ENCODE results near the gene BRDT.
"Not testable (repeated sequence)": the region's sequence is repeated elsewhere in the genome, so short reads cannot be mapped to it uniquely, and the experiment has no call there.

The BRDT gene

GRCh38 chr1:91997607-91998195 lies 48.5 kb downstream of the BRDT start:
- peak; percentile 43 for DNase-seq

GRCh38 chr1:92004129-92004528 lies 54.9 kb downstream of the BRDT start:
- DNase-seq = no peak

DNA sequence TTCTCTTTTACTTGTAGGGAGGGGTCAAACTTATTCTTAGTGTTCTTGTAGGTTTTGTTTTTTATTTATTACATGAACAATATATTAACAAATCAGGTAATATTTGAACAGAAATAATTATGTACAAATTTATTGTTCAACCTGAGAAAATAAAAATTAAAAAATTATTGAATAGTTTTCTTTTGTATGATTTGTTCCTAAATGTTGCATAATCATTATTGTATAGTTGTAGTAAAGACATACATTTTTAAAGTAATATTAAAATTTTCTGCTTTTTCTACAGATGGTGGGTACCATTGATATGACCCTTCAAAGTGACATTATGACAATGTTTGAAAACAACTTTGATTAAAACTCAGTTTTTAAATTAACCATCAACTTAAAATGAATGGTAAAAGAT lies 64.7 kb downstream of the BRDT start:
- DNase-seq = no peak

GRCh38 chr1:92016720-92017316 lies 67.6 kb downstream of the BRDT start:
- no peak for DNase-seq

DNA sequence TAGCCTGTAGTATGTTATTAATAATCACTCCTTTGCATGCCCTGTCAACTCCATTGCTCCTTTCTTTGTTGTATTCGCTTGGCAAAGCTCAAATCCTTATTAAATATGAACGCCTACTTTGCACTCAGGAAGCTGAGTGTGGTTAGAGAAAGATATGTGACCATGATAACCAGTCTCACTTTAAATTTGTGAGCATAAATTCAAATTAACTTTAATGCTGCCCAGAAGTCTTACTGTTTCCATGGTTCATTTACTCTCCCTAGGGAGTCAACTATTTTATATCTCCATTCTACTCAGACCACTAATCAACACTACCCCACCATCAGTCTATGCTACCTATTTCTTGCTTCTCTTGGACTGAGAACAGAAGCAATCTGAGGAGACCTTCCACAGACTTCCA lies 68.5 kb downstream of the BRDT start:
- DNase-seq = no peak

GRCh38 chr1:92026042-92026441 lies 76.8 kb downstream of the BRDT start:
- DNase-seq = not testable (repeated sequence)

GRCh38 chr1:92026806-92027205 lies 77.6 kb downstream of the BRDT start:
- DNase-seq = no peak

DNA sequence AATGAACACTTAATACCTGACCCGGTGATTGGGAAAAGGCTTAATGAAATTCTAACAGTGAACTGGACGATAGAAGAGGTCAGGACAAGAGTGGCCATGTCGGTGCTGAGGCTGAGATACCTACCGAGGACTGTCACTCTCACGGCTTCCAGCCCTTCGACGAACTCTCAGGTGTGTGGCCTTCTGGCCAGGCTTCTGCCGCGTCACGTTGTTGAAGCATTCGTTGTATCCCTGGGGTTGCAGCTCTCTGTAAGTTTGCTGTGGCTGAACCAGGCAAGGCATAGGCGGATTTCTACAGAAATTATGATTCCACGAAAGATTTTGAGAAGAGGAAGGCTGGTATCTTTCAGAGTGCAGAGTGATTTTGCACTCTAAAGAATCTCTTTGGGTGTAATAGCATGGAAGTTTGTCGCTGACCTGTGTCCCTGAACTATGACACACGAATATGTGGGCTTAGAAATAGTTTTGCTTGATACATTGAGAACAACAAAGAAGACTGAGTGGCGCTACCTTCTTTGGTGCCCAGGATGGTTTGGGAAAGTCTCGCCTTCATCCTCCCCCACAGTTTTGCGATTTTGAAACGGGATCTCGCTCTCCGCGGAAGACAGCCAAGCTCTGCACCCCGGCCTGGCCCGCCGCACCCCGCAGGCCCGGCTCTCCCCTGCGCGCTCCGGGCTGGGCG lies 80.2 kb downstream of the BRDT start:
- DNase-seq = no peak

DNA sequence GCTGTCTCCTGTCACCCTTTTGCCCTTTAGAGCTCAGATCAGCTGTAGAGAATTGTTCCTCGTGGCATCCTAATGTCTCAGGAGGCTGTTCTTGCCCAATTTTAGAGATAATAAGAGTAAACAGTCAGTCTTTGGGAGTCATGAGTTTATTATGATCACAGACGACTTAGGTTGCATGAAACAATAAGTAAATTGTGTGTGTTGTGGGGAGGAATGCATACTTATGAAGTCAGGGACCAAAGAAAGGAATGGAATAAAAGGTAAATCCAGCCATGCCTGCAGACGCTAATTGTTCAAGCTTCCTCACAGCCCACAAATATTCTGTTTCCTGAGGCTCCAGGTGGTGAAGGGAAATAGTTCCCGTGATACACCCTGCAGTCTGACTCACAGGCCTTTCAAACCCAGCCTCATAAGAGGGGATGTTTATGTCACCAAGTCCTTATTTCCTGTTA lies 81.5 kb downstream of the BRDT start:
- no peak for DNase-seq

DNA sequence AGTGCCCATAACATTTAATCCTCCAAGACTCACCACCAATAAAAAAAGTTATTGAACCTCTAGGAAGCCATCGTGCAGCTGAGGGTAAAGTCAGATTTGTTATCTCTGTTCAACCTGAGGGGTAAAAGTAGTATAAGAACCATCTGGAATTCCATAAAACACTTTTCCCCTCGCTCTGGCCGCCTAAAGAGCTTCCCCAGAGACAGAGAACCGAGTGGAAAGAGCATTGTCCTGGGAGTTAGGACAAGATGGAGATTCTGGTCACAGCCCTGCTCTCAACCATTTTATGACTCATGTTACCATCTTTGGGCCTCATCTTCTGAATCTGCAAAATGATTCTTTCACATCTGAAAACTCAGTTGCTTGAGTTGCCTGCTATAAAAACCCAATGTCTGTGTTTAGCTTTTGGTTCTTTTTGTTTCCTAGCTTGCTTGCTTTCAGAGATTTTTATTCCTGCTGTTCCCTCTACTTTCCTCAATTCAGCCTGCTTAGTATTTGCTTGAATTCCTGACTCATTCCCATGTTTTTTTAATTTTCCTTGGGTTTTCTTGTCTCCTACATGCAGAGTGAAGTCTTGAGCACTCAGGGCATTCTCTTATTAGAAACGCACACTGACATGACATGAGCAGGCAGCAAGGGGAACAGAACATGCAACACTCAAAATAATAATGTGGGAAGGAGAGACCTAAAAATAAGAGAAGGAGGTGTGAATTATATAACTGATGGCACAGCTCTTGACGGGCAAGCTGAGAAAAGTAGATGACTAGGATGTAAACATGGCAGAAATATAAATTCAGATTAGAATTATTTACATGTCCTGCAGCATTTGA lies 82.3 kb downstream of the BRDT start:
- no peak for DNase-seq

DNA sequence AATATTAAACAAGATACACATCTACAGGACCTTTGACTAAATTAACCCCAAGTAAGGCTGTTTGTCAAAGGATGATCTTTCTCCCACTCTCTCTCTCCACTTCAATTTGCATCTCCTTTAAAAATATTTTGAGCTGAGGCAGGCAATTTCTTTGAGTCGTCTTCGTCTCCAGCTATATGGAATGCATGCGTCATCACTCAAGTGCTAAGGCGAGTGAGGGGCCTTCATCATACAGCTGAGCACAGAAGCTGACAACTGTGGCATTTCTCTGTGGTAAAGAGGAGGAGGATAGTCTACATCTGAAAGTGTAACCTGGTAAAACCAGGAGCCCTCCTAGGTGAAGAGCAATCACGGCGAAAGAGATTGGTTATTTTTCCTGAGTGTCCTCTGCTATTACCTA lies 88.2 kb downstream of the BRDT start:
- DNase-seq = no peak

DNA sequence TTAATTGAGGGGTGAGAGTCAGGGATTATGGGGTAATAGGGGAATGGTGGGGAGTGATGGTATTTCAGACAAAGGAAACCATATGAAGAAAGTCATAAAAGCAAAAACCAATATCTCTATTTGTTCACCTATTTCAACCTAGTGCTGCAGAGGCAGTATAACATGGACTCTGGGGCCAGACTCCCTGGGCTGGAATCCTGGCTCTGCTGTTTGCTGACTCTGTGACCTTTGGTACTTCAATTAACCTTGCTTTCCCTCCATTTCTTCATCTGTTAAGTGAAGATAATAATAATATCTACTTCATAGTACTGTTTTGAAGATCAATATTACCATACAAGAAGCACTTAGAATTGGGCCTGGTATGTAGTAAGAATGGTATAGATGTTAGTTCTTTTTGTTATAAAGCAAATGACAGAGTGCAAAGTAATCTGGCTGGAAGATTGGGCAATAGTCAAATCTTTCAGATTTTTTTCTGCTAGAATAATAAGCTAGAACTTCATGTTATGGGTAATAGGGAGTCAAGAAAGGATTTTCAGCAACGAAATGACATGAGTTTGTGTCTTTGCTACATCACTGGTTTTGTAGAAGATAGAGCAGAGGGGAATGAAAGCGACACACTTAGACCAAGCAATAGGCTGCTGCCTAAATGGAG lies 89.6 kb downstream of the BRDT start:
- DNase-seq = no peak

DNA sequence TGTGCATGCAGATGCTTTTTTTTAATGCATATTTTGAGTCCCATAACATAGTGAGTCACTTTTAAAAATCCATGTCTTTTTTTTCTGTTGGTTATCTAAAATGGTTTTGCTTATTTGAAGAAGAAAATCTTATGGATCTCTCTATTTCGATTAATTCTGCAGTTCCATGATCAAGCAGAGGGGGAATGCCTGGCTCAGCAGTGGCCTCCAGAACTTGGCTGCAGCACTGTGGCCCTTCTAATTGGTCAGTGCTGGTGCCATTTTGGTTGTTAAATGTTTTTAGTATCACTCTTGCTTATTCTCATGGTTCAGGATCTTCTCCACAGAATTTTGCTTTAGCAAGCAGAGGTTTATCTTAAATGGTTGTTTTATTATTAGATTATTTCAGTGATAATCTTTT lies 91.8 kb downstream of the BRDT start:
- no peak for DNase-seq

DNA sequence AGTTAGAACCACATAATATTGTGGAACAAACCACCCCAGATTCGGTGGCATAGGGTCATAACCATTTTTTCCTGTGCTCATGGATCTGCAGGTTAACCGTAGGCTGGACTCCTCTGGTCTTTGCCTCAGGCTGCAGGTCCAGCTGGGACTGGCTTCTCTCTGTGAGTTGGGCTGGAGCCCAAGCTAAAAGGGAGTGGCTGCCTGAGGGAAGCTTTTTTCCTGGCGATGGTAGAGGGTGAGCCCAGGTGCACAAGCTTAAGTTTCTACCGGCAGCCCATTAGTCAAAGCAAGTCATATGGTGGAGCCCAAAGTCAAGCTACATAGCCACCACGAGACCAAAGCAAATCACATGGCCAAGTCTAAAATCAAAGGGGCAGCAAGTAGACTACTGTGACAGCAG lies 94.4 kb downstream of the BRDT start:
- no peak for DNase-seq

GRCh38 chr1:92045766-92046495 lies 96.7 kb downstream of the BRDT start:
- DNase-seq = no peak

DNA sequence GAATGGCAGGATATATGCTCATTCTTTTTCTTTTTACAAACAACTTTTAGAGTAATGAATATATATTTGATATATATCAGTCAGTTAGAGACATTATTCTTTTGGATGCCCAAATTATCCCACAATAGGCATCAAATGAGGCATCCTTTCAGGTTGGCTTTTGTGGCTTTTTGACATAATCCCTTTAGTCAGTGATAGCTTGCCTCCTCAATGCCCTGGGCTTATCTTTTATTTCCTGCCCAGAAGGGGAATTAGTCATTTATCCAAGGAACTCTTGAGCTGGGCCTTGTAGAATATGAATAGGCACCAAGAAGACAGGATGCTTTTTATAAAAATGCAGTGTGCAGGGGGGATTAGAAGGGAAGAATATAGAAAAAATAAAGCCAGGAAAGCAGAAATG lies 102.7 kb downstream of the BRDT start:
- no peak for DNase-seq

Data from NCI-H1105 (cell line).